Measurements from ENCODE around the gene CLEC10A.
"Not testable (repeated sequence)": the region's sequence is repeated elsewhere in the genome, so short reads cannot be mapped to it uniquely, and the experiment has no call there.

Gene CLEC10A

DNA sequence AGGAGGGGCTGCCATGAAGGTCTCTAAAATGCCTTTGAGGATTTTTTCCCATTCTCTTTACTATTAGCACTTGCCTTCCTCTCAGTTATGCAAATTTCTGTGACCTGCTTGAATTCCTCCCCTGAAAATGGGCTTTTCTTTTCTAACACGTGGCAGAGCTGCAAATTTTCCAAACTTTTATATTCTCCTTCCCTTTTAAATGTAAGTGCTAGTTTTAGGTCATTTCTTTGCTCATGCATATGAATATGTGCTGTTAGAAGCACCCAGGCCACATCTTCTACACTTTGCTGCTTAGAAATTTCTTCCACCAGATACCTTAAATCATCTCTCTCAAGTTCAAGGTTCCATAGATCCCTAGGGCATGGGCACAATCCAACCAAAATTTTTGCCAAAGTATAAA lies 11.8 kb downstream of the CLEC10A start:
- DNase-seq: no peak

DNA sequence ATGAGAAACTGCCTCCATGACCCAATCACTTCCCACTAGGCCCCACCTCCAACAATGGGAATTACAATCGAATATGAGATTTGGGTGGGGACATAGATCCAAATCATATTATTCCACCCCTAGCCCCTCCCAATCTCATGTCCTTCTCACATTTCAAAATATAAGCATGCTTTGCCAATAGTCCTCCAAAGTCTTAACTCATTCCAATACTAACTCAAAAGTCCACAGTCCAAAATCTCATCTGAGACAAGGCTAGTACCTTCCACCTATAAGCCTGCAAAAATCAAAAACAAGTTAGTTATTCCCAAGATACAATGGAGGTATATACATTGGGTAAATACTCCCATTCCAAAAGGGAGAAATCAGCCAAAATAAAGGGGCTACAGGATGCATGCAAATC lies 12.9 kb downstream of the CLEC10A start:
- no peak for DNase-seq

DNA sequence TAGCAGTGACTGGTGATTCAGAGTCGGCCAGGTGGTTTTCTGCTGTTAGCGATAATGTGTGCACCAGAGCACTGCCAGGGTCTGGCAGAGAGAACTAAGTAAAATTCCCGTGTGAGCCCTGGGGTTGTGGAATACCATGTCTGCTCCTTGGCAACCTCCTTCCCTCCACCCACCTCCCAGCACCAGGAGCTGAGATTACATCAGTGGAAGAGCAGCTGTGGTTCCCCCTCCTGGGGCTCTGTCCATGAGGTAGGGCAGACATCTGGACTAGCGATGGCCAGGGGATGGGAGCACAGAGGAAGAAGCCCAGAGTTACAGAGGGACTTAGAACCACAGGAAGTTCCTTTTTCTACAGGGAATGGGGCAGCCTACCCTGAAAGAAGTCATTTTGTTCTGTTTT lies 15.8 kb downstream of the CLEC10A start:
- DNase-seq: no peak

DNA sequence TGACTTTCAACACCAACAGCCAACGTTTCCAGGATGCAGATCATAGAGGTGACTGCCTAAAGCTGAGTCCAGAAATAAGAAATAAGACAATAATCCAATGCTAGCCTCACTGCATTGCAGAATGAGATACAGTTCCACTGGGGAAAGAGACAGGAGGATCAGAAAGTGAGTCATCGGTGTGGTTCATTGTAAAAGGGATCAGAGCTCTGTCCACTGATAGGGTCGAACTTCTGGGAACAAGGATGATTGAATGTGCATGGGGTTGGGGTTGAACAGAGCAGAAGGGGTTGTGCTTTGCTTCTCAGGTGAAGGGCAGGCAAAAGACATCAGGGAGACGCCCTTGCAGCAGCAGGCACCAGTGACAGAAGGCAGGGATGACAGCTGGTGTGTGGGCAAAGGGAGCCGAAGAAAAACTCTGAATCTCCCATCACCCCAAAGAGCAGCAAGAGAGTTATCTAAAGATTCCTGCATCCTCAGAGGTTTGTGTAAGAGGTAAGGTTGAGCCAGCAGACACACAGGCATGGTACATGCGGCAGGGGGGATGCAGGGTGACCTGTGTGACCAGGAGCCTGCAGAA lies 16.4 kb downstream of the CLEC10A start:
- no peak for DNase-seq

DNA sequence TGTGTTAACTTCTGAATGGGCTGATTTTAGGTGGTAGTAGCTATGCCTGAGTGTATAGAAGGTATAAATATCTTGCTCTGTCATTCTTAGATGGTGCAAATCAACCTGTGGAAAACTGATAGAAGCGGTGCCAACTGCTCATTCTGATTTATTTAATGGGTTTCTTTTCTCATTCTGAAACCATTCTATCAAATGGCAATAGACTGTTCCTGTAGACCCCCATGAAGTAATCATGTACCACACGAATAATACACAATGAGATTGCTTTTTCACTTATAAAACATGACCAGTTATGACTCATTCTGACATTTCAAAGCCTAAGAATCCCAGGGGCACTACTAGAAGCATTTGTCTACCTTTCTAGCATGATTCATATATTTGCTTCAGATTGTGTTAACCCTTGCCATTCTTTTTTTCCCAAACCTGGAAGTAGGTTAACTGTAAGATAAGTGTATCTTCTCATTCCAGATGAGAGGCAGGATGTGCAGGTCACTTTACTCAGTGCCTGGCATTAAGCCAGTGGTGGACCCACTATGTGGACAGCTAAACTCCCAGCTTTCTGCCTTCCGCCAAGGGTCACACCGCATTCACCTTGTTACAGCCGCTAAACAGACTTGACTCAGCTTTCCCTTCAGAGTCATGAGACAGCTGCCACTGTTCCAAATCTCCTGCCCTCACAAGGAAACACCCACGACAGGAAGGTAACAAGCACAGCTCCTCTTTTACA lies 19.7 kb downstream of the CLEC10A start:
- peak; percentile 36 for DNase-seq

DNA sequence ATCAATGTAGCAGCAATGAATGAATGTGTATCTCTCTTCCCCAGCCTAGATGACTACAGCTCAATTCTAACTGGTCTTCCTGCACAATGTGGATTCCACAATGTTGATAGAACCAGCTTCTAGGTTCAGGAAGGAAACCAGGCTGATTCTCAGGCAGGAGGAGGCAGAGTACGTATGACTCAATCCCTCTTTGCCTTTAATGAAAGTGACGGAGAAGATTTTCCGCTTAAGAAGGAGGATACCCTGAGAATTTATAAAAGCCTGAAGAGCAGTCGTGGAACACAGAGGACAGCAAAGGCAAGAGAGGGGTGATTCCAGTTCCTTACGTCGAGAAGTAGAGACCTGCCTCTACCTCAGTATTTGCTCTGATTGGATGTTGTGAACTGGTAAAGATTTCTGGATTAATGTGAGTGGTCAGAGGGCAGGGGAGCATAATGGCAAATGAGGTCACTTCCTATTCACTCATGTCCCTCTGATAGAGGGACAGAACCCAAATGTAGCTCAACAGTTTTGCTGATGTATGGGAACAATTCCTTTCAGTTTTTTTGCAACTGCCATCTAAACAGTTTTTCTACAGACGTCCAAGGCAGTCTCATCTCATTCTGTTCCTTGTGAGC lies 21.1 kb downstream of the CLEC10A start:
- DNase-seq: no peak

DNA sequence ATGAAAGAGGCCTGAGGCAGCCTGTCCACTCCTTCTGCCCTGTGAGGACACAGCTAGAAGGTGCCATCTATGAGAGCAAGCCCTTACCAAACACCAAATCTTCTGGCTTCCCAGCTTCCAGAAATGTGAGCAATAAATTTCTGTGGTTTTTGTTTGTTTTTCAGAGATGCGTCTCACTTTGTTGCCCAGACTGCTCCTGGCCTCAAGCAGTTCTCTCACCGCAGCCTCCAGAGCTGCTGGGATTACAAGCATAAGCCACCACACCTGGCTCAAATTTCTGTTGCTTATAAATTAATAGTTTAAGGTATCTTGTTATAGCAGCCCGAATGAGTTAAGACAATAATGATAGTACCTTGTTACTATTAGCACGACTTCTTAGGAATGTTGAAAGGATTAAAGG lies 23.7 kb downstream of the CLEC10A start:
- DNase-seq: no peak

DNA sequence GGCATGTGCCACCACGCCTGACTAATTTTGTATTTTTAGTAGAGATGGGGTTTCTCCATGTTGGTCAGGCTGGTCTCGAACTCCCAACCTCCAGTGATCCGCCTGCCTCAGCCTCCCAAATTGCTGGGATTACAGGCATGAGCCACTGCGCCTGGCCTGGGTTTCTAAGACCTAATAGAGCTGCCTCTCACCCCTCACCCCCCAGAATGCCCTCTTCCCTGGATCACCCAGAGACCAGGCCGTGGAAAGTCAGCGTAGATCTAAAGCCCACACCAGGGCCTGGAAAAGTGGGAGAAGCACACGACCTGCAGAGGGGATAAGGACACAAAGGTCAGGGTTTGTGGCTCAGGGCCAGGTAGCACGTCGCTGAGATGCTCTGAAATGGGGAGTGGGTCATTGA lies 29.5 kb downstream of the CLEC10A start:
- not testable (repeated sequence) for DNase-seq

DNA sequence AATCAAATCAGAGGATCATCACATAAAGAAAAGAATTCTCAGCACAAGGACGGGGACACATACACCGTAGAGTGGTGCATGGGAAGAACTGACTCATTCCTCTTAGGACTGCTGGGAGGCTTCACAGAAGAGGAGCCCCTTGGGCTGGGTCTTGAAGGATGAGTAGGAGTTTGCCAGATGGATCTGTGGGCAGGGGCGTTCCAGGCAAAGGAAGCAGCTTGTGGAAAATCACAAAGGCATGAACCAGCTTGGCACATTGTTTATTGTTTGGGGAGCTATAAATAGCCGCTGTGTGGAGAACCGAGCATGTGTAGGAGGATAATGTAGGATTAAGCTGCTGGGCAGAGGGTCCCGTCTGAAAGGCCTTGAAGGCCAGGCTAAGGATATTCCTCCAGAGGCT lies 31.1 kb downstream of the CLEC10A start:
- no peak for DNase-seq

DNA sequence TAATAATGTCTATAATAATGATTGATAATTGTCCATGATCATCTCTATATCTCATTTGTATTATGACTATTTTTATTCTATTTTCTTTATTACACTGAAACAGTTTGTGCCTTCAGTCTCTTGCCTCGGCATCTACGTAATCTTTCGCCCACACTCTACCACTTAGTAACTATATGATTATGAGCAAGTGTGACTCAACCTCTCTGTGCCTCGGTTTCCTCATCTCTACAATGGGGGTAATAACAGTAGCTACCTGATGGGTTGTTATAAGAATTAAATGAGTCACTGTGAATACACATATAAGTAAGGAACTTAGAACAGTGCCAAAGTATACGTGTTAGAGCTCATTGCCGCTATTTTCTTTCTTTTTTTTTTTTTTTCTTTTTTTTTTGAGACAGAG lies 32.5 kb downstream of the CLEC10A start:
- DNase-seq: no peak

DNA sequence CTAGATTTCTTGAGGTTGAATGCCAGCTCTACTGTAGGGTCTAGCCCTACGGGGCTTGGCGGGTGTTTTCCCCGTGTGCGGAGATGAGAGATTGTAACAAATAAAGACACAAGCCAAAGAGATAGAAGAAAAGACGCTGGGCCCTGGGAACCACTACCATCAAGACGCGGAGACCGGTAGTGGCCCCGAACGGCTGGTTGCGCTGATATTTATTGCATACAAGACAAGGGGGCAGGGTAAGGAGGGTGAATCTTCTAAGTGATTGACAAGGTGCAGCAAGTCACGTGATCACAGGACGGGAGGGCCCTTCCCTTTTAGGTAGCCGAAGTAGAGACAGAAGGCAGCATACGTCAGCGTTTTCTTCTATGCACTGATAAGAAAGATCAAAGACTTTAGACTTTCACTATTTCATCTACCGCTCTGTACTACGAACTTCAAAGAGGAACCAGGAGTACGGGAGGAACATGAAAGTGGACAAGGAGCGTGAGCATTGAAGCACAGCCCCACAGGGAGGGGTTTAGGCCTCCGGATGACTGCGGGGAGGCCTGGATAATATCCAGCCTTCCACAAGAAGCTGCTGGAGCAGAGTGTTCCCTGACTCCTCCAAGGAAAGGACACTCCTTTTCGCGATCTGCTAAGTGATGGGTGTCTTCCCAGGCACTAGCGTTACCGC lies 33.2 kb downstream of the CLEC10A start:
- DNase-seq: peak; percentile 48

DNA sequence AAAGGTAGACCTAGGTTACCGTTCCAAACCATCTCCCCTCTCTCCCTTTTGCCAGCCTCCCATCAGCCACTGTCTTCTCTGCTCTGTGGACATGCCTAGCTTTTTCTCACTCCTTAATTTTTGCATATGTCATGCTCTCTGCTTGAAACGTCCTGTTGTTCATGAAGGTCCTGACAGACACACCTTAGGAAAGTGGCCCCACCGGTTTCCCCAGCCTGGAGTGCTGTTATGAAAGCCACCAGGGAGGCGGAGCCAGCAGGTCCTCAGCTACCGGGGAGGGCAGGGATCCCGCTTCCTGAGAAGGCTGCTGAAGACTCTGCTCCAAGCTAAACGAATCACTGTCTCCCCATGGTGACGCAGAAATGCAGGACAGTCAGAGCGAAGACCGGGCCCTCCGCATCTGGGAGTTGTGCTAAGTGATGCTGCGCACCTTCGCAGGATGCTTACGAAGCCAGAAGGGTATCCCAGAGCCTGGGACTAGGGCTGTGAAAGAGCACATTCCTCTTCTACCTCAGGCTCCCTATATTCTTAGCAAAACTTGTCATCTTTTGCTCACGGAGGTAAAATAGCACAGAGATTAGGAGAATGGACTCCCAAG lies 33.8 kb downstream of the CLEC10A start:
- DNase-seq: peak; percentile 29

DNA sequence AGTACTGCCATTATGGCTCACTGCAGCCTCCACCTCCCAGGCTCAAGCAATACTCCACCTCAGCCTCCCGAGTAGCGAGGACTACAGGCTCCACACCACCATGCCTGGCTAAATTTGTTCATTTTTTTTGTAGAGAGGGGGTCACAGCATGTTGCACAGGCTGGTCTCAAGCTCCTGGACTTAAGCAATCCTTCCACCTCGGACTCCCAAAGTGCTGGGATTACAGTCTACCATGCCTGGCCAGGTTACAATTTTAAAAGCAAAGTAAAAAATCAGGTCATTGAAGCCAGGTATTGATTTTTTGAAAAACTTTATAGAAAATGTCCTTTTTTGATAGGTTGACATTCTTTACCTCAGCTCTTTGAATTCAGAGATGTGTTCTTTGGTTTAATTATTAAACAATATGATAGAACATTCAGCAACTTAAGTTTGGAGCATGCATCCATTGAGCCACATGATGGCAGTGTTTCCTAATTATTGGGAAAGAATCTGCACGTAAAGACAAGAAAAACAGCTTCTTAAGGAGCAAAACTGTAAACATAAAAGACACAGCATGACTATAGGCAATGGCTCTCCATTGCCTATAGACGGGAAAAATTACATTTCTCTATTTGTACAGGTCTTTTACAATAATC lies 34.4 kb downstream of the CLEC10A start:
- no peak for DNase-seq

DNA sequence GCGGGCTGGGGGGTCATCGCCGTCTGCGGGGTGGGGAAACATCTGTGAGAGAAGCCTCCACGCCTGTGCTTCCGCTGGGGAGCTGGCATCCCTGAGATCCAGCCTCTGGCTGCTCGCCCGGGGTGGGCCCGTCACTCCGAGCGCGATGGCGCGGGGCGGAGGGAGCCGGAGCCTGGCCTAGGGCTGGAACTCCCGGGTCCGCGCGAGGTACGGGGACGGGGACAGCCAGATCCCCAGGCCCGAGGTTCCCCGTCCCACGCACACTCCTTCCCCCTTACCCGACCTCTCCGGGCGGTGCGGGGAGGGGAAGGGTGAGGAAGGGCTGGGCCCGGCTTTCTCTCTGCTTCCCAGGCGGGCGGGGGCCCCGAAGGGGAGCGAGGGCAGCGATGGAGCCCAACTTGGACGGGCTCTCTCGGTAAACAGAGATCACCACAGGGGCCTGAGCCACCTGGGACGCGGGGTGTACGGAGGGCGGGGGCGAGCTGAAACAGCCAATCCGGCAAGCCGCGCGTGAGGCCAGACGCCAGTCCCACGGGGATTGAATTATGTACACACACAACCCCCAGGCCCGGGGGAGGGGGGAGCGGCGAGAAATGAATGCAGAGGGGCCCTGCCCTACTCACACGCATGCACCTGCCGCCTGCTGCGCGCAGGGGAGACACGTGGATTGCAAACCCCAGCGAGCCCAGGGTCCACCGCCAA lies 36.4 kb downstream of the CLEC10A start, which contains the start of gene SLC16A11:
TSS of gene SLC16A11 (minus strand) at position 596 of the 702 bp plus-strand sequence. CDS start at position 17, 579 bp downstream.
- DNase-seq: peak; percentile 37

DNA sequence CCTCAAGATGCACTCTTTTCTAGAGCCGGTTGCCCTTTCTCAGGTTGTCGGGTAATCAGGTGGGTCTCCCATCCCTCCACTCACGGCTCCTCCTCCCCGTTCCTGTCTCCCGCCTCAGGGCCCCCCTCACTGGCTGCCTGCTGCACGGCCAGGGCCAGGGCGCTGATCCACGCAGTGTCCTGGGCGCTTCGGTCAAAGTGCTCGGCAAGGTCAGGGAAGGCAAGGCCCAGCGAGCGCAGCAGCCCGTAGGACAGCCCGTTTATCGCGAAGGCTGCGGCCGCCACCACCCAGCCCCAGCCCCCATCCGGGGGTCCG lies 36.9 kb downstream of the CLEC10A start:
- DNase-seq: no peak

DNA sequence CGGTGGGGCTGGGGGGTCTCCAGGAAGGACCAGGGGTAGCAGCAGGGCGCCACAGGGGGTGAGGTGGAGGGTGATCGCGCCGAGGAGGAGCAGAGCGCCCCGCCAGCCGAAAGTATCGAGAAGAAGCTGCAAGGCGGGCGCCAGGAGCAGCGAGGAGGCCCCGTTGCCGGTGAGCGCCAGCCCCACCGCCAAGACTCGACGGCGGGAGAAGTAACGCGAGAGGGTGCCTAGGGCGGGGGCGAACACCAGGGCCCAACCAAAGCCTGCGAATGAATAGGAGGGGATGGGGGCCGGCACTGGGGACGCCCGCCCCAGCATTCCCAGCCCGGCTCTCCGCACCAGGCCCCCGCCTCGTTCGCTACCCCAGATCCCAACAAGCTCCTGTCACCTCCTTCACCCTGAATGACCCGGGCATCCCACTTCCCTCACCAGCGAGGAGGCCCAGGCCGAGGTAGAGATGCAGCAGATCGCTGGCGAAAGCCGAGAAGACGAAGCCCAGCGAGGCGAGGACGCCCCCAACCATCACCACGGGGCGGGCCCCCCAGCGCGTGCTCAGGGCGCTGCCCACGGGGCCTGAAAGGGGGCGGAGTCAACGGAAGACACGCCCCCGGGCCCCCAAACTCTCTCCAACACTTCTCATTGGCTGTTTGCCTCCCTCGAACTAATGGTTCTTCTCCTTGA lies 37.4 kb downstream of the CLEC10A start:
- peak; percentile 36 for DNase-seq

DNA sequence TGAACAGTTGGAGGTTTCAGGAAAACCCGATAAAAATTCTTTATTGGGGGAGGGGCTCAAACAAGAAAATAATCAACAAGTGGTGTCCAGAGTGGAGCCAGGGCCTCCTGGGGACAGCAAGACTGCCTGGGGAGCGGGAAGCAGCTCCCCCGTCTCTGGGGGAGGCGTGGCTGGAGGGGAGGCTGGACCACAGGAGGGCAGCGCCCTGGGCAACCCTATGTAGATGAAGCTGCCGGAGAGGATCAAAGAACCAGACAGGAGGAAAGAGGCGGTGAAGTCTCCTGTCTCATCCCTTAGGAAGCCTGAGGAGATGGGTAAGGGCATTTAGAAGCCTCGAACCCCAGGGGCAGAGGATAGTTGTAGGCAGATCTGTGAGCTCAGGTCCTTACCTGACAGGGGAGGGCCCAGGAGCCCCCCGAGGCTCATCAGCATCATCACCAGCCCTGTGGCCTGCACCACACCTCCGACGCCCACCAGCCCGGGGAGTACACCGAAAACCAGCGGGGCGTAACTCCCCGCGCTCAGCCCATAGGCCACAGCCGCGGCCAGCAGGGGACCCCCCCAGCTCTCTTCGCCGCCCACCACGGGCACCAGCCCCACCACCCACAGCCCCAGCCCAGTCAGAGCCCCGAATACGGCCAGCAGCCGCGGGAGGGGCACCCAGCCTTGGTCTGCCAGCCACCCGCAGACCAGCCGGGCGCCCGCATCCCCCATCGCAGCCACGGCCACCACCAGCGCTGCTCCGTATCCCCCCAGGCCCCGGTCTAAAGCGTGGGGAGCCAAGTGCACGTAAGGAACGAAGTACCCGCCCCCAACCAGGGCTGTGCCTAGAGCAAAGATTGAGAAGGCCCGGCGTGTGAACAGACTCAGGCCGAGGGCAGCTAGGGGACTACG lies 38.2 kb downstream of the CLEC10A start:
- DNase-seq: no peak

DNA sequence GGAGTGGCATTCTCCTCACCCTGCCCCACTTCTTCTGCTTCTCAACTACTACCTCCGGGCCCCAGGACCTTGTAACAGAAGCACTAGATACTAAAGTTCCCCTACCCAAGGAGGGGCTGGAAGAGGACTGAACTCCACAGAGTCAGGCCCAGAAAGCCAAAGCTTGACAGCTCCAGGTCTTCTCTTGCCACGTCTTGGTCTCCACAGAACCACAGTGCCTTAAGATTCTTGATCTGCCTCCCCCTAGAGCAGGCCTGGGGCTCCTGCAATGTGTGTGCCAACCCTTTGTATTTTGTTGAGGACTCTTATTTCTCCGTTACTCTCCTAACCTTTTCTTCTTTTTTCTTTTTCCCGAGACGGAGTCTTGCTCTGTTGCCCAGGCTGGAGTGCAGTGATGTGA lies 40.2 kb downstream of the CLEC10A start:
- no peak for DNase-seq

DNA sequence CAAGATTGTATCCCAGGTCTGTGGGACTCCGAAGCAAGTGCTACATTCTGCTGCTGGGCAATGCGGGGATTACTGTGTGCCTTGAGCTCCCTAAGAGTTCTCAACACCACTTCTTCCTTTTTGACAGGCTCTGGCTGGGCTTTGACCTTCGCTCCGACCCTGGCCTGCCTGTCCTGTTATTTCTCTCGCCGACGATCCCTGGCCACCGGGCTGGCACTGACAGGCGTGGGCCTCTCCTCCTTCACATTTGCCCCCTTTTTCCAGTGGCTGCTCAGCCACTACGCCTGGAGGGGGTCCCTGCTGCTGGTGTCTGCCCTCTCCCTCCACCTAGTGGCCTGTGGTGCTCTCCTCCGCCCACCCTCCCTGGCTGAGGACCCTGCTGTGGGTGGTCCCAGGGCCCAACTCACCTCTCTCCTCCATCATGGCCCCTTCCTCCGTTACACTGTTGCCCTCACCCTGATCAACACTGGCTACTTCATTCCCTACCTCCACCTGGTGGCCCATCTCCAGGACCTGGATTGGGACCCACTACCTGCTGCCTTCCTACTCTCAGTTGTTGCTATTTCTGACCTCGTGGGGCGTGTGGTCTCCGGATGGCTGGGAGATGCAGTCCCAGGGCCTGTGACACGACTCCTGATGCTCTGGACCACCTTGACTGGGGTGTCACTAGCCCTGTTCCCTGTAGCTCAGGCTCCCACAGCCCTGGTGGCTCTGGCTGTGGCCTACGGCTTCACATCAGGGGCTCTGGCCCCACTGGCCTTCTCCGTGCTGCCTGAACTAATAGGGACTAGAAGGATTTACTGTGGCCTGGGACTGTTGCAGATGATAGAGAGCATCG lies 41.8 kb downstream of the CLEC10A start:
- DNase-seq: no peak
